SK-N-SH (cell line): ENCODE results near the gene MEG3. TPM values are rescaled to one million over a fixed set of nuclear protein-coding genes. Genes with fewer than 3 reads are reported as not detected.

ENCODE experiments used
- CTCF ChIA-PET: fragments of 300-600, 350-600 bp; formaldehyde crosslinking; extraction: SDS; loops from one replicate; lab custom pipeline; 2021; lab: Yijun Ruan, JAX
- POLR2A ChIA-PET: fragments of 350-600 bp; sonication (Branson Sonifier 250); formaldehyde crosslinking; extraction: SDS; loops from one replicate; lab custom pipeline; 2020; ENCODE audit warnings: antibody characterized with exemption, inconsistent platforms; lab: Yijun Ruan, JAX
- DNase-seq: peaks from one replicate; pipeline ENCODE4 v3.0.0; 2012
- H2AFZ ChIP-seq: fragments of 200-600 bp; sonication (generic); 2 replicates; pipeline ENCODE4 v1.8.1; 2016; ENCODE audit warnings: antibody characterized with exemption, mild to moderate bottlenecking, low read depth
- H3F3A ChIP-seq: fragments of 200-600 bp; sonication (generic); replicated peaks from 2 replicates; pipeline ENCODE3; 2016; ENCODE audit warnings: antibody characterized with exemption, mild to moderate bottlenecking; ENCODE audit not compliant: insufficient read depth
- H3K27ac ChIP-seq, 2 experiments: fragments of 200-500 bp in 1 of 2; fragments of 200-600 bp in 1 of 2; sonication (Bioruptor generic) in 1 of 2; sonication (generic), shearing (Covaris generic) in 1 of 2; 2 replicates each; pipeline versions ENCODE4 v1.5.1 to v1.6.1; 2014 to 2016; ENCODE audit warnings: low read depth in 2 of 2, inconsistent platforms in 1 of 2, low read length in 1 of 2, mild to moderate bottlenecking in 1 of 2, mixed read lengths in 1 of 2
- H3K27me3 ChIP-seq: fragments of 200-600 bp; sonication (generic), shearing (Covaris generic); 2 replicates; pipeline ENCODE4 v1.6.1; 2016; ENCODE audit warnings: mixed run types; ENCODE audit not compliant: insufficient read depth
- H3K36me3 ChIP-seq, 2 experiments: fragments of 200-500 bp in 1 of 2; fragments of 200-600 bp in 1 of 2; sonication (Bioruptor generic) in 1 of 2; sonication (generic) in 1 of 2; replicated peaks in 1 of 2; 2 replicates each; pipeline versions ENCODE3 to v1.5.1; 2014 to 2016; ENCODE audit warnings: low read length in 1 of 2, mild to moderate bottlenecking in 1 of 2; ENCODE audit not compliant: insufficient read depth in 2 of 2, control insufficient read depth in 1 of 2
- H3K4me1 ChIP-seq, 2 experiments: fragments of 200-500 bp in 1 of 2; fragments of 200-600 bp in 1 of 2; sonication (Bioruptor generic) in 1 of 2; sonication (generic), shearing (Covaris generic) in 1 of 2; 2 replicates each; pipeline versions ENCODE4 v1.5.1 to v1.6.1; 2014 to 2016; ENCODE audit warnings: low read depth in 1 of 2, low read length in 1 of 2, mixed run types in 1 of 2; ENCODE audit not compliant: insufficient read depth in 2 of 2, control insufficient read depth in 1 of 2
- H3K4me2 ChIP-seq: fragments of 200-600 bp; sonication (generic), shearing (Covaris generic); 2 replicates; pipeline ENCODE4 v1.6.1; 2017; ENCODE audit warnings: mixed run types
- H3K4me3 ChIP-seq, 2 experiments: fragments of 200-500 bp in 1 of 2; fragments of 200-600 bp in 1 of 2; sonication (Bioruptor generic) in 1 of 2; sonication (generic), shearing (Covaris generic) in 1 of 2; 2 replicates each; pipeline versions ENCODE4 v1.5.1 to v1.8.1; 2014 to 2016; ENCODE audit warnings: low read depth in 2 of 2, inconsistent platforms in 1 of 2, low read length in 1 of 2, mild to moderate bottlenecking in 1 of 2, mixed read lengths in 1 of 2, moderate library complexity in 1 of 2
- H3K79me2 ChIP-seq: fragments of 200-600 bp; sonication (generic); 2 replicates; pipeline ENCODE4 v1.8.1; 2017; ENCODE audit warnings: mild to moderate bottlenecking; ENCODE audit not compliant: insufficient read depth
- H3K9ac ChIP-seq: fragments of 200-600 bp; sonication (generic); 2 replicates; pipeline ENCODE4 v1.6.1; 2017; ENCODE audit warnings: mixed run types
- H3K9me2 ChIP-seq: fragments of 200-600 bp; sonication (generic); 2 replicates; pipeline ENCODE4 v1.6.1; 2017; ENCODE audit warnings: mixed run types
- H3K9me3 ChIP-seq: fragments of 200-600 bp; sonication (generic); 2 replicates; pipeline ENCODE4 v1.6.1; 2017; ENCODE audit warnings: mixed run types, mild to moderate bottlenecking, moderate library complexity
- H4K20me1 ChIP-seq: fragments of 200-600 bp; sonication (generic); 2 replicates; pipeline ENCODE4 v1.6.1; 2017; ENCODE audit warnings: mild to moderate bottlenecking, mixed run types; ENCODE audit not compliant: insufficient read depth
- FOXJ3 ChIP-seq: sonication (generic); formaldehyde crosslinking; IDR thresholded peaks from 2 replicates; pipeline ENCODE4 v1.5.1; 2020; ENCODE audit warnings: mild to moderate bottlenecking, missing genetic modification reagents
- GABPA ChIP-seq: IDR thresholded peaks from 2 replicates; pipeline ENCODE4 v1.4.0; 2012; ENCODE audit warnings: low read depth, mild to moderate bottlenecking
- GATA2 ChIP-seq: sonication (generic); formaldehyde crosslinking; IDR thresholded peaks from 2 replicates; pipeline ENCODE4 v1.5.0; 2020; ENCODE audit warnings: mild to moderate bottlenecking, missing genetic modification reagents
- NRF1 ChIP-seq: IDR thresholded peaks from 2 replicates; pipeline ENCODE4 v1.6.1; 2012; ENCODE audit warnings: low read depth, mild to moderate bottlenecking, low read length
- RAD21 ChIP-seq: IDR thresholded peaks from 2 replicates; pipeline ENCODE4 v1.6.1; 2012; ENCODE audit warnings: mild to moderate bottlenecking, low read length
- RFX5 ChIP-seq: IDR thresholded peaks from 2 replicates; pipeline ENCODE4 v1.6.1; 2012; ENCODE audit warnings: mild to moderate bottlenecking, improper control_type of control experiment, low read length
- SIN3A ChIP-seq: IDR thresholded peaks from 2 replicates; pipeline ENCODE4 v1.6.1; 2012; ENCODE audit warnings: low read depth, mild to moderate bottlenecking, low read length, moderate library complexity, borderline replicate concordance
- SMC3 ChIP-seq: IDR thresholded peaks from 2 replicates; pipeline ENCODE4 v1.6.1; 2012; ENCODE audit warnings: low read depth, low read length, improper control_type of control experiment
- TCF12 ChIP-seq: IDR thresholded peaks from 2 replicates; pipeline ENCODE4 v1.4.0; 2012
- WGBS: methylation state at CpG from one replicate; pipeline ENCODE4 v1.1.6; 2017; ENCODE audit warnings: low lambda C conversion rate; 5-methylcytosine and 5-hydroxymethylcytosine counted together
- polyA plus RNA-seq, 3 experiments: library from polyadenylated mRNA; depleted of rRNA; stranded (reverse); fragments of >200 nt; gene quantifications; 2 replicates each; pipeline ENCODE4 v1.2.3, GENCODE V29; 2012
- TF ChIP-seq, protein P1 (sequence below): IDR thresholded peaks from 2 replicates; pipeline ENCODE4; 2012
- TF ChIP-seq, protein P2 (sequence below): fragments of 150-350 bp; IDR thresholded peaks from 2 replicates; pipeline ENCODE4 v1.6.1; 2016; ENCODE audit warnings: mild to moderate bottlenecking, low read depth, low read length
- TF ChIP-seq, protein P3 (sequence below): fragments of 150-350 bp; IDR thresholded peaks from 2 replicates; pipeline ENCODE4 v1.6.1; 2017; ENCODE audit warnings: antibody characterized with exemption, low read length, low read depth, borderline replicate concordance
- TF ChIP-seq, protein P4 (sequence below): IDR thresholded peaks from 2 replicates; pipeline ENCODE4 v1.4.0; 2012; ENCODE audit warnings: low read depth, borderline replicate concordance

The MEG3 gene
- polyA plus RNA-seq, 1 of the 3 experiments (the other 2 are of a cell fraction) = not detected

DNA sequence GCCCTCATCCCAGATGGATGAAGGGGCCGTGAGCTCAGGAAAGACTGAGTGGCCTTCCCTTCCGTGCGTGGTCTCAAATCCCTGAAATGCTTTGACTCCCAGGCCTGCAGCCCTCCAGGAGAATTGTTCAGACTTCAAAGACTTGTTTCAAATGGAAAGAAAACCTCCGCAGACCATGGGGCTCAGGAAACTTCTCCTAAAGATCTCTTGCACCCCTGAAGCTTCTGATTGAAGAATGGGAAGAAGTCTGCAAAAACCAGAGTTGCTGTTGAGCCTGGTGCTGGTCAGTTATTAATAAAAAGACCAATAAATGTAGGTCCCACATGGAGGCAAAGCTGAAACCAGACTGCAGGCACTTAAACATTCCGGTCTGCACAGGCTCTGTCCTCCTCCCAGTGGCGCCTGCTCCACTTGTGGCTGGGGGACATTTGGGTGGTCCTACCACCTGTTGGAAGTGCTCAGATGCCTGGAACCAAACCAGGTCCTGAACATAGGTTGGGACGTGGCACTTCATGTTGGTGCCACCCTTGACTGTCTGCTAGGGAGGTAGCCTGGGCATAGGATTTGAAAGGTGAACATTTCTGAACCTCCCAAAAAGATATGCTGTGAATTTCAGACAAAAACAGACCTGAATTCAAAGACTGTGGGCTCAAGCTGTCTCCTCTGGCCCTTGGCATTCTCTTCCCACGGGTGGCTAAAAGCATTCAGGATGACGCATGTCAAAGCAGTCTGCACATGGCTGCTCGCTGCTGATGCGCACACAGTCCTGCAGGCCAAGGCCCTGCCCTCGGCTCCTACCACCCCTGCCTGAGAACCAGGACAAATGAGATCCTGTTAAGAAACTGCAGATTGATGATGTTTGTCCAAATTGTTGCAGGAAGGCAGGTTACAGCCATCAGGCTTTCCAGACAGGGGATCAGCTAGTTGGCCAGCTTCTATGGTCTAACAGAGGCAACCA lies 36.2 kb upstream of the MEG3 start:
- TF ChIP-seq RAD21 (no peak), NRF1 (no peak), FOXJ3 (no peak), GATA2 (CRISPR knock-in tag) (no peak), SIN3A (no peak), TCF12 (no peak), GABPA (no peak), SMC3 (no peak), RFX5 (no peak)
- TF ChIP-seq, protein P1, sequence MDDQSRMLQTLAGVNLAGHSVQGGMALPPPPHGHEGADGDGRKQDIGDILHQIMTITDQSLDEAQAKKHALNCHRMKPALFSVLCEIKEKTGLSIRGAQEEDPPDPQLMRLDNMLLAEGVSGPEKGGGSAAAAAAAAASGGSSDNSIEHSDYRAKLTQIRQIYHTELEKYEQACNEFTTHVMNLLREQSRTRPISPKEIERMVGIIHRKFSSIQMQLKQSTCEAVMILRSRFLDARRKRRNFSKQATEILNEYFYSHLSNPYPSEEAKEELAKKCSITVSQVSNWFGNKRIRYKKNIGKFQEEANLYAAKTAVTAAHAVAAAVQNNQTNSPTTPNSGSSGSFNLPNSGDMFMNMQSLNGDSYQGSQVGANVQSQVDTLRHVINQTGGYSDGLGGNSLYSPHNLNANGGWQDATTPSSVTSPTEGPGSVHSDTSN = no peak
- TF ChIP-seq, protein P2, sequence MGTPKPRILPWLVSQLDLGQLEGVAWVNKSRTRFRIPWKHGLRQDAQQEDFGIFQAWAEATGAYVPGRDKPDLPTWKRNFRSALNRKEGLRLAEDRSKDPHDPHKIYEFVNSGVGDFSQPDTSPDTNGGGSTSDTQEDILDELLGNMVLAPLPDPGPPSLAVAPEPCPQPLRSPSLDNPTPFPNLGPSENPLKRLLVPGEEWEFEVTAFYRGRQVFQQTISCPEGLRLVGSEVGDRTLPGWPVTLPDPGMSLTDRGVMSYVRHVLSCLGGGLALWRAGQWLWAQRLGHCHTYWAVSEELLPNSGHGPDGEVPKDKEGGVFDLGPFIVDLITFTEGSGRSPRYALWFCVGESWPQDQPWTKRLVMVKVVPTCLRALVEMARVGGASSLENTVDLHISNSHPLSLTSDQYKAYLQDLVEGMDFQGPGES = no peak
- TF ChIP-seq, protein P3, sequence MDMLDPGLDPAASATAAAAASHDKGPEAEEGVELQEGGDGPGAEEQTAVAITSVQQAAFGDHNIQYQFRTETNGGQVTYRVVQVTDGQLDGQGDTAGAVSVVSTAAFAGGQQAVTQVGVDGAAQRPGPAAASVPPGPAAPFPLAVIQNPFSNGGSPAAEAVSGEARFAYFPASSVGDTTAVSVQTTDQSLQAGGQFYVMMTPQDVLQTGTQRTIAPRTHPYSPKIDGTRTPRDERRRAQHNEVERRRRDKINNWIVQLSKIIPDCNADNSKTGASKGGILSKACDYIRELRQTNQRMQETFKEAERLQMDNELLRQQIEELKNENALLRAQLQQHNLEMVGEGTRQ = no peak
- TF ChIP-seq, protein P4, sequence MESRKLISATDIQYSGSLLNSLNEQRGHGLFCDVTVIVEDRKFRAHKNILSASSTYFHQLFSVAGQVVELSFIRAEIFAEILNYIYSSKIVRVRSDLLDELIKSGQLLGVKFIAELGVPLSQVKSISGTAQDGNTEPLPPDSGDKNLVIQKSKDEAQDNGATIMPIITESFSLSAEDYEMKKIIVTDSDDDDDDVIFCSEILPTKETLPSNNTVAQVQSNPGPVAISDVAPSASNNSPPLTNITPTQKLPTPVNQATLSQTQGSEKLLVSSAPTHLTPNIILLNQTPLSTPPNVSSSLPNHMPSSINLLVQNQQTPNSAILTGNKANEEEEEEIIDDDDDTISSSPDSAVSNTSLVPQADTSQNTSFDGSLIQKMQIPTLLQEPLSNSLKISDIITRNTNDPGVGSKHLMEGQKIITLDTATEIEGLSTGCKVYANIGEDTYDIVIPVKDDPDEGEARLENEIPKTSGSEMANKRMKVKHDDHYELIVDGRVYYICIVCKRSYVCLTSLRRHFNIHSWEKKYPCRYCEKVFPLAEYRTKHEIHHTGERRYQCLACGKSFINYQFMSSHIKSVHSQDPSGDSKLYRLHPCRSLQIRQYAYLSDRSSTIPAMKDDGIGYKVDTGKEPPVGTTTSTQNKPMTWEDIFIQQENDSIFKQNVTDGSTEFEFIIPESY = no peak
- no peak for DNase-seq
- 55% methylated on average over 11 of the region's 12 CpGs for WGBS
- POLR2A ChIA-PET = no interaction called here
- Histone ChIP-seq H3K9me2 (no peaks in the 10 kb centered on the region), H3K27ac (peak overlapping the region in 1 of 2 experiments; percentile 58; a peak in 1 of 4 replicates), H2AFZ (no peak overlapping the region), H3K9ac (no peak overlapping the region), H4K20me1 (no peaks in the 10 kb centered on the region), H3K36me3 (no peaks in the 10 kb centered on the region), H3K9me3 (no peaks in the 10 kb centered on the region), H3K27me3 (no peaks in the 10 kb centered on the region), H3K4me3 (no peak overlapping the region), H3K4me1 (peaks cover 0 to 59% of the 10 kb centered on the region in 2 experiments; a peak in 1 of 4 replicates), H3F3A (no peaks in the 10 kb centered on the region), H3K79me2 (no peaks in the 10 kb centered on the region), H3K4me2 (no peak overlapping the region)
- CTCF ChIA-PET = no interaction called here
